ENCODE results near the gene LYRM7.

LYRM7 gene

GRCh38 chr5:131221008-131221703 lies 50.4 kb downstream of the LYRM7 start:
- H3K27ac ChIP-seq (ENCODE audit: low read depth, low read length), result no peak overlapping the region
- H3K9ac ChIP-seq (ENCODE audit: low read depth, low read length), result no peak overlapping the region
- no peaks in the 10 kb centered on the region for H3K36me3 ChIP-seq (ENCODE audit: control insufficient read depth, insufficient read depth, low read length)
- H3K4me3 ChIP-seq (ENCODE audit: low read depth, low read length), result no peak overlapping the region
- no peaks in the 10 kb centered on the region for H3K4me1 ChIP-seq (ENCODE audit: control insufficient read depth, insufficient read depth, low read length)
- H3K27me3 ChIP-seq (ENCODE audit: control insufficient read depth, insufficient read depth, low read length), result no peaks in the 10 kb centered on the region
- H3K9me3 ChIP-seq (ENCODE audit: control insufficient read depth, insufficient read depth, low read length), result no peaks in the 10 kb centered on the region

GRCh38 chr5:131221888-131222287 lies 51.1 kb downstream of the LYRM7 start:
- no peak overlapping the region for H3K4me3 ChIP-seq (ENCODE audit: low read depth, low read length)
- H3K9ac ChIP-seq (ENCODE audit: low read depth, low read length), result no peak overlapping the region
- H3K4me1 ChIP-seq (ENCODE audit: control insufficient read depth, insufficient read depth, low read length), result no peaks in the 10 kb centered on the region
- H3K9me3 ChIP-seq (ENCODE audit: control insufficient read depth, insufficient read depth, low read length), result no peaks in the 10 kb centered on the region
- H3K27ac ChIP-seq (ENCODE audit: low read depth, low read length), result no peak overlapping the region
- no peaks in the 10 kb centered on the region for H3K36me3 ChIP-seq (ENCODE audit: control insufficient read depth, insufficient read depth, low read length)
- no peaks in the 10 kb centered on the region for H3K27me3 ChIP-seq (ENCODE audit: control insufficient read depth, insufficient read depth, low read length)

- Histone ChIP-seq H3K27me3 (ENCODE audit: control insufficient read depth, insufficient read depth, low read length) (no peaks in the 10 kb centered on the region), H3K4me1 (ENCODE audit: control insufficient read depth, insufficient read depth, low read length) (no peaks in the 10 kb centered on the region), H3K4me3 (ENCODE audit: low read depth, low read length) (no peak overlapping the region), H3K27ac (ENCODE audit: low read depth, low read length) (no peak overlapping the region), H3K9me3 (ENCODE audit: control insufficient read depth, insufficient read depth, low read length) (no peaks in the 10 kb centered on the region), H3K9ac (ENCODE audit: low read depth, low read length) (no peak overlapping the region), H3K36me3 (ENCODE audit: control insufficient read depth, insufficient read depth, low read length) (no peaks in the 10 kb centered on the region)
Observed at GRCh38 chr5:131222731-131223130, 52.0 kb downstream of the LYRM7 start.

GRCh38 chr5:131223751-131224386 lies 53.1 kb downstream of the LYRM7 start:
- no peaks in the 10 kb centered on the region for H3K4me1 ChIP-seq (ENCODE audit: control insufficient read depth, insufficient read depth, low read length)

GRCh38 chr5:131224387-131225201 lies 53.9 kb downstream of the LYRM7 start:
- H3K4me3 ChIP-seq (ENCODE audit: low read depth, low read length), result no peak overlapping the region

More at GRCh38 chr5:131223751-131224386, 53.1 kb downstream of the LYRM7 start:
- Histone ChIP-seq H3K36me3 (ENCODE audit: control insufficient read depth, insufficient read depth, low read length) (no peaks in the 10 kb centered on the region), H3K27ac (ENCODE audit: low read depth, low read length) (no peak overlapping the region), H3K9ac (ENCODE audit: low read depth, low read length) (no peak overlapping the region), H3K27me3 (ENCODE audit: control insufficient read depth, insufficient read depth, low read length) (no peaks in the 10 kb centered on the region), H3K4me3 (ENCODE audit: low read depth, low read length) (no peak overlapping the region), H3K9me3 (ENCODE audit: control insufficient read depth, insufficient read depth, low read length) (no peaks in the 10 kb centered on the region)

GRCh38 chr5:131225282-131225974 lies 54.7 kb downstream of the LYRM7 start:
- H3K9me3 ChIP-seq (ENCODE audit: control insufficient read depth, insufficient read depth, low read length), result no peaks in the 10 kb centered on the region
- no peaks in the 10 kb centered on the region for H3K27me3 ChIP-seq (ENCODE audit: control insufficient read depth, insufficient read depth, low read length)
- H3K9ac ChIP-seq (ENCODE audit: low read depth, low read length), result no peak overlapping the region
- no peak overlapping the region for H3K4me3 ChIP-seq (ENCODE audit: low read depth, low read length)
- H3K4me1 ChIP-seq (ENCODE audit: control insufficient read depth, insufficient read depth, low read length), result no peaks in the 10 kb centered on the region
- no peaks in the 10 kb centered on the region for H3K36me3 ChIP-seq (ENCODE audit: control insufficient read depth, insufficient read depth, low read length)
- no peak overlapping the region for H3K27ac ChIP-seq (ENCODE audit: low read depth, low read length)

More at GRCh38 chr5:131224387-131225201, 53.9 kb downstream of the LYRM7 start:
- Histone ChIP-seq H3K9ac (ENCODE audit: low read depth, low read length) (no peak overlapping the region), H3K4me1 (ENCODE audit: control insufficient read depth, insufficient read depth, low read length) (no peaks in the 10 kb centered on the region), H3K9me3 (ENCODE audit: control insufficient read depth, insufficient read depth, low read length) (no peaks in the 10 kb centered on the region), H3K36me3 (ENCODE audit: control insufficient read depth, insufficient read depth, low read length) (no peaks in the 10 kb centered on the region), H3K27ac (ENCODE audit: low read depth, low read length) (no peak overlapping the region), H3K27me3 (ENCODE audit: control insufficient read depth, insufficient read depth, low read length) (no peaks in the 10 kb centered on the region)

GRCh38 chr5:131226899-131227298 lies 56.2 kb downstream of the LYRM7 start:
- Histone ChIP-seq H3K27me3 (ENCODE audit: control insufficient read depth, insufficient read depth, low read length) (no peaks in the 10 kb centered on the region), H3K4me3 (ENCODE audit: low read depth, low read length) (no peak overlapping the region), H3K27ac (ENCODE audit: low read depth, low read length) (no peak overlapping the region), H3K36me3 (ENCODE audit: control insufficient read depth, insufficient read depth, low read length) (no peaks in the 10 kb centered on the region), H3K9ac (ENCODE audit: low read depth, low read length) (no peak overlapping the region), H3K4me1 (ENCODE audit: control insufficient read depth, insufficient read depth, low read length) (no peaks in the 10 kb centered on the region), H3K9me3 (ENCODE audit: control insufficient read depth, insufficient read depth, low read length) (no peaks in the 10 kb centered on the region)

- H3K36me3 ChIP-seq (ENCODE audit: control insufficient read depth, insufficient read depth, low read length), result no peaks in the 10 kb centered on the region
- no peak overlapping the region for H3K27ac ChIP-seq (ENCODE audit: low read depth, low read length)
- no peaks in the 10 kb centered on the region for H3K4me1 ChIP-seq (ENCODE audit: control insufficient read depth, insufficient read depth, low read length)
- H3K9ac ChIP-seq (ENCODE audit: low read depth, low read length), result no peak overlapping the region
- no peaks in the 10 kb centered on the region for H3K27me3 ChIP-seq (ENCODE audit: control insufficient read depth, insufficient read depth, low read length)
- no peaks in the 10 kb centered on the region for H3K9me3 ChIP-seq (ENCODE audit: control insufficient read depth, insufficient read depth, low read length)
- no peak overlapping the region for H3K4me3 ChIP-seq (ENCODE audit: low read depth, low read length)
Observed at GRCh38 chr5:131228646-131229045, 57.9 kb downstream of the LYRM7 start.

- H3K27ac ChIP-seq (ENCODE audit: low read depth, low read length), result no peak overlapping the region
Observed at GRCh38 chr5:131229623-131230022, 58.9 kb downstream of the LYRM7 start.

GRCh38 chr5:131230406-131230805 lies 59.7 kb downstream of the LYRM7 start:
- Histone ChIP-seq H3K4me1 (ENCODE audit: control insufficient read depth, insufficient read depth, low read length) (no peaks in the 10 kb centered on the region), H3K9ac (ENCODE audit: low read depth, low read length) (no peak overlapping the region; the same call in 1 of the 2 replicates), H3K4me3 (ENCODE audit: low read depth, low read length) (no peak overlapping the region), H3K27me3 (ENCODE audit: control insufficient read depth, insufficient read depth, low read length) (no peaks in the 10 kb centered on the region), H3K9me3 (ENCODE audit: control insufficient read depth, insufficient read depth, low read length) (no peaks in the 10 kb centered on the region), H3K27ac (ENCODE audit: low read depth, low read length) (no peak overlapping the region), H3K36me3 (ENCODE audit: control insufficient read depth, insufficient read depth, low read length) (no peaks in the 10 kb centered on the region)

More at GRCh38 chr5:131229623-131230022, 58.9 kb downstream of the LYRM7 start:
- no peaks in the 10 kb centered on the region for H3K4me1 ChIP-seq (ENCODE audit: control insufficient read depth, insufficient read depth, low read length)
- no peaks in the 10 kb centered on the region for H3K27me3 ChIP-seq (ENCODE audit: control insufficient read depth, insufficient read depth, low read length)
- no peak overlapping the region for H3K9ac ChIP-seq (ENCODE audit: low read depth, low read length)
- no peaks in the 10 kb centered on the region for H3K9me3 ChIP-seq (ENCODE audit: control insufficient read depth, insufficient read depth, low read length)
- H3K36me3 ChIP-seq (ENCODE audit: control insufficient read depth, insufficient read depth, low read length), result no peaks in the 10 kb centered on the region
- no peak overlapping the region for H3K4me3 ChIP-seq (ENCODE audit: low read depth, low read length)

Data from HUES48 (cell line).